ENCODE results near the gene KCNG2. TPM values are rescaled to one million over a fixed set of nuclear protein-coding genes. Genes with fewer than 3 reads are reported as not detected.
"Not testable (repeated sequence)": the region's sequence is repeated elsewhere in the genome, so short reads cannot be mapped to it uniquely, and the experiment has no call there.

The KCNG2 gene
- total and polyA plus RNA-seq, 5 experiments from 2014 or later = not detected

DNA sequence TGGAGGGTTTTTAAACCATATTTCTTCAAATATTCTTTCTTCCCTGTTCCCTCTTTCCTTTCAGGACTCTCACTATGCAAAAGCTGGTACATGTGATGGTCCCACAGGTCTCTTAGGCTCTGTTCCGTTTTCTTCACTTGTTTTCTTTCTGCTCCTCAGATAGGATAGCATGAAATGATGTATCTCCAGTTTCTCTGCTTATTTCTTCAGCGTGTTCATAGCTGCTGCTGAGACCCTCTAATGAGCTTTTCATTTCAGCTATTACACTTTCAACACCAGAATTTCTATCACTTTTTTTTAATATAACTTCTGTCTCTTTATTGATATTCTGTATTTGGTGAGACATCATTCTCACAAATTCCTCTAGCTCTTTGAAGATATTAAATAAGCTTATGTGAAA is 63.9 kb downstream of the KCNG2 start:
- Mint-ChIP-seq H3K27me3 (peaks cover 0 to 23% (median 4%) of the 10 kb centered on the region in 5 donors), H3K9me3 (peaks cover 3 to 23% (median 14%) of the 10 kb centered on the region in 9 donors), H3K4me3 (no peak overlapping the region), H3K27ac (no peak overlapping the region), H3K36me3 (peaks cover 0 to 9% (median 4%) of the 10 kb centered on the region in 3 donors), H3K4me1 (peaks cover 2 to 7% (median 3%) of the 10 kb centered on the region in 4 donors)
- POLR2A ChIA-PET = no interaction called here
- ATAC-seq (no peak), DNase-seq (no peak)

DNA sequence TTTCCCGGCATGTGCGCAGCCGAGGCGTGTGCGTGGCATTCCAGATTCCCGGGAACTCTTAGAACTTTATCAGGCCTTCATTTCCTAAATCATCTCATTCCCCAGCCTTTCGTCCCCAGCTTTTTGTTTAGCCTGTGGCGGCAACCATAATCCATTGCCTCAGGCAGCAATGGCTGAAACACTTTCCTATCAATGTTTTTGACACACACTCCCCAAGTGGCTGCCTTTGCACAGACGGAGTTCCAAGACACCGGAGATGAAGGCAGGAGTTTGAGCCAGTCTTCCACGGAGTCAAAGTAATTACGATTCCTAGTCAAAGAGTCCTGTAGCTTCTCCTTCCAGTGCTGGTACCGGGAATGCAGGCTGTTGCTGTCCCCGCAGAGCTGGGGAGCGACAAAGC is 64.8 kb downstream of the KCNG2 start:
- Mint-ChIP-seq H3K27ac (no peak overlapping the region), H3K4me1 (peaks cover 0 to under 1% (median 0%) of the 10 kb centered on the region in 4 donors), H3K27me3 (peaks cover 0 to 23% (median 4%) of the 10 kb centered on the region in 5 donors), H3K9me3 (peaks cover 3 to 23% (median 14%) of the 10 kb centered on the region in 9 donors), H3K4me3 (no peak overlapping the region), H3K36me3 (peaks cover 0 to 9% (median 4%) of the 10 kb centered on the region in 3 donors)
- POLR2A ChIA-PET = no interaction called here
- DNase-seq (no peak), ATAC-seq (no peak)

DNA sequence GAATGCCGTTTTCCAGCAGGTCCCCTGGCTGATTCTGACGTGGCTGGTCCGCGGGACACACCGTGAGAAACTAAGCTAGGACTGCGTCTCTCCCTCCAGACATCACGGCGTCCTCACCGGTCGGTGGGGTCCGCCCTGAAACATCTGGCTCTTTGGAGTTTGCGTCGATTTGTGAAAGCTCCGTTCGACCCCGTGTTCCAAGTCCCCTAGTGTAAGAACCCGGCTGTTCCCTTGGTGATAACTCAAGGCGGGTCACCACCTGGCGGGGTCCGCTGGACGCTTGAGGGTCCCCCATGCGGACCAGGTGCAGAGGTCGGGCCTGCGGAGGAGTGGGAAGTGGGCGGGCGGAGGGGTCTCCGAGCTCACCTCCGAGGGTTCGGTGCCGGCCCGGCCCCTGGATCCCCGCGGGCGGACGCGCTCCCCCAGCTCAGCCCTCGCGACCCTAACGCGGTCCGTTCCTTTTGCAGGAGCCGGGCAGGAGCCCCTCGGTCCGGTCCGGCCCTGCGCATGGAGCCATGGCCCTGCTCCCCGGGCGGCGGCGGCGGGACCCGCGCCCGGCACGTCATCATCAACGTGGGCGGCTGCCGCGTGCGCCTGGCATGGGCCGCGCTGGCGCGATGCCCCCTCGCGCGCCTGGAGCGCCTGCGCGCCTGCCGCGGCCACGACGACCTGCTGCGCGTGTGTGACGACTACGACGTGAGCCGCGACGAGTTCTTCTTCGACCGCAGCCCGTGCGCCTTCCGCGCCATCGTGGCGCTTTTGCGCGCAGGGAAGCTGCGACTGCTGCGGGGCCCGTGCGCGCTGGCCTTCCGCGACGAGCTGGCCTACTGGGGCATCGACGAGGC is 65.6 kb downstream of the KCNG2 start:
- POLR2A ChIA-PET = no interaction called here
- DNase-seq = no peak
- Mint-ChIP-seq H3K27ac (peak overlapping the region in 1 of 10 donors; percentile 24), H3K4me3 (no peak overlapping the region), H3K9me3 (peaks cover 3 to 23% (median 14%) of the 10 kb centered on the region in 9 donors), H3K36me3 (peaks cover 0 to 9% (median 4%) of the 10 kb centered on the region in 3 donors), H3K4me1 (no peaks in the 10 kb centered on the region), H3K27me3 (peaks cover 0 to 23% (median 4%) of the 10 kb centered on the region in 5 donors)
- no peak for ATAC-seq

GRCh38 chr18:79864006-79864725 is 66.4 kb downstream of the KCNG2 start:
- H3K27me3 Mint-ChIP-seq = peaks cover 0 to 23% (median 4%) of the 10 kb centered on the region in 5 donors
- DNase-seq (no peak), ATAC-seq (no peak)
- no peak overlapping the region for H3K27ac Mint-ChIP-seq
- H3K4me3 Mint-ChIP-seq = no peak overlapping the region
- H3K36me3 Mint-ChIP-seq = peaks cover 0 to 9% (median 4%) of the 10 kb centered on the region in 3 donors
- H3K9me3 Mint-ChIP-seq = peaks cover 3 to 23% (median 14%) of the 10 kb centered on the region in 9 donors
- POLR2A ChIA-PET = no interaction called here
- H3K4me1 Mint-ChIP-seq = no peaks in the 10 kb centered on the region

DNA sequence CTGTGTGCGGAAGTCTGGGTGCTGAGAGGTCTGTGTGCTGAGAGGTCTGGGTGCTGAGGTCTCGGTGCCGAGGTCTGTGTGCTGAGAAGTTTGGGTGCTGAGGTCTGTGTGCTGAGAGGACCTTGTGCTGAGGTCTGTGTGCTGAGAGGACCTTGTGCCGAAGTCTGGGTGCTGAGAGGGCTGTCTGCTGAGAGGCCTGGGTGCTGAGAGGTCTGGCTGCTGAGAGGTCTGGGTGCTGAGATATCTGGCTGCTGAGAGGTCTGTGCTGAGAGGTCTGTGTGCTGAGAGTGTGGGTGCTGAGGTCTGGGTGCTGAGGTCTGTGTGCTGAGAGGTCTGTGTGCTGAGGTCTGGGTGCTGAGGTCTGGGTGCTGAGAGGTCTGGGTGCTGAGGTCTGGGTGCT is 67.2 kb downstream of the KCNG2 start:
- not testable (repeated sequence) for H3K4me1 Mint-ChIP-seq, H3K36me3 Mint-ChIP-seq

DNA sequence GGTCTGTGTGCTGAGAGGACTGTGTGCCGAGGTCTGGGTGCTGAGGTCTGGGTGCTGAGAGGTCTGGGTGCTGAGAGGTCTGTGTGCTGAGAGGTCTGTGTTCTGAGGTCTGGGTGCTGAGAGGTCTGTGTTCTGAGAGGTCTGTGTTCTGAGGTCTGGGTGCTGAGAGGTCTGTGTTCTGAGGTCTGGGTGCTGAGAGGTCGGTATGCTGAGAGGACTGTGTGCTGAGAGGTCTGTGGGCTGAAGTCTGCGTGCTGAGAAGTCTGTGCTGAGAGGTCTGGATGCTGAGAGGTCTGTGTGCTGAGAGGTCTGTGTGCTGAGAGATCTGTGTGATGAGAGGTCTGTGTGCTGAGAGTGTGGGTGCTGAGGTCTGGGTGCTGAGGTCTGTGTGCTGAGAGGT is 68.2 kb downstream of the KCNG2 start:
- Mint-ChIP-seq H3K27me3 (peaks cover 0 to 20% (median 4%) of the 10 kb centered on the region in 5 donors), H3K9me3 (peaks cover 3 to 18% (median 10%) of the 10 kb centered on the region in 9 donors)
- DNase-seq, H3K27ac Mint-ChIP-seq, POLR2A ChIA-PET, ATAC-seq, H3K4me3 Mint-ChIP-seq, H3K4me1 Mint-ChIP-seq, H3K36me3 Mint-ChIP-seq: not testable (repeated sequence)

More for the DNA sequence above, 67.2 kb downstream of the KCNG2 start:
- H3K27ac Mint-ChIP-seq, ATAC-seq, H3K4me3 Mint-ChIP-seq, POLR2A ChIA-PET, DNase-seq: not testable (repeated sequence)
- Mint-ChIP-seq H3K27me3 (peaks cover 0 to 23% (median 4%) of the 10 kb centered on the region in 5 donors), H3K9me3 (peaks cover 3 to 23% (median 14%) of the 10 kb centered on the region in 9 donors)

DNA sequence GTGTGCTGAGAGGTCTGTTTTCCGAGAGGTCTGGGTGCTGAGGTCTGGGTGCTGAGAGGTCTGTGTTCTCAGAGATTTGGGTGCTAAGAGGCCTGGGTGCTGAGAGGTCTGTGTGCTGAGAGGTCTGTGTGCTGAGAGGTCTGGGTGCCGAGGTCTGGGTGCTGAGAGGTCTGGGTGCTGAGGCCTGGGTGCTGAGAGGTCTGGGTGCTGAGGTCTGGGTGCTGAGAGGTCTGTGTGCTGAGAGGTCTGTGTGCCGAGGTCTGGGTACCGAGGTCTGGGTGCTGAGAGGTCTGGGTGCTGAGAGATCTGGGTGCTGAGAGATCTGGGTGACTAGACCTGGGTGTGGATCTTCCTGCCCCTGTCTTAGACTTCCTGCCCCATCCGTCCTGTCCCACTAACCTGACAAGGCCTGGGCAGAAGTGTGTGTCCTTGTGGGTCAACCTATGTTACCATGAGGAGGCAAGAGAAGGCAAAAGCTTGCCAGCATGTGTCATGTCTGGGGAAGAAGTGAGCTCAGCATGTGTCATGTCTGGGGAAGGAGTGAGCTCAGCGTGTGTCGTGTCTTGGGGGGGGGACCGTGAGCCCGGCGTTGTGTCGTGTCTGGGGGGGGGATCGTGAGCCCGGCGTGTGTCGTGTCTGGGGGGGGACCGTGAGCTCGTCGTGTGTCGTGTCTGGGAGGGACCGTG is 69.3 kb downstream of the KCNG2 start:
- H3K36me3 Mint-ChIP-seq = peaks cover 0 to 3% (median 0%) of the 10 kb centered on the region in 3 donors
- no peak overlapping the region for H3K27ac Mint-ChIP-seq
- peaks cover 0 to 15% (median under 1%) of the 10 kb centered on the region in 5 donors for H3K27me3 Mint-ChIP-seq
- ATAC-seq (no peak), DNase-seq (no peak)
- H3K4me1 Mint-ChIP-seq = no peaks in the 10 kb centered on the region
- POLR2A ChIA-PET = interaction anchor here (0.6 kb wide), 1 partner anchor 188 kb away, joined by 4 read pairs; no protein-coding TSS in a partner anchor
- H3K9me3 Mint-ChIP-seq = peaks cover 0 to 8% (median 3%) of the 10 kb centered on the region in 9 donors
- H3K4me3 Mint-ChIP-seq = no peak overlapping the region

DNA sequence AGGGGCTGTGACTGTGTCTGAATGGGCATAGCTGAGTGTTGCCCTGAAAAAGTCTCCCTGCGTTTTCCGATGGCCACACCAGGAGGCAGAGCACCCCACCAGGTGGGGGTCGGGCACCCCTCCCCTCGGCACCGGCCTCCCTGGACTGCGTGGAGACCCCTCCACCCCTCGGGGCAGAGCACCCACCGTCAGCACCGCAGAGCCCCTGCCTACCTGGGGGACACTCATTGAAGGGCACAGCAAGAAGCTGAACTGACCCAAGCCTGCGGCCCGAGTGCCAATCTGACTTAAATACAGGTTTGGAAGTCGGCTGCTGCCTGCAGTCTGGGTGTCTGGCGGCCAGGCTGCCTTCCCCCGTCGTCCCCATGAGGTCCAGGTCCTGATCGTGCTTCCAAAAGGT is 69.9 kb downstream of the KCNG2 start:
- Mint-ChIP-seq H3K4me3 (no peak overlapping the region), H3K4me1 (no peaks in the 10 kb centered on the region), H3K27ac (no peak overlapping the region), H3K27me3 (peaks cover 0 to 16% (median 2%) of the 10 kb centered on the region in 5 donors), H3K9me3 (peaks cover 0 to 1% (median 0%) of the 10 kb centered on the region in 9 donors), H3K36me3 (no peaks in the 10 kb centered on the region)
- ATAC-seq = no peak
- POLR2A ChIA-PET = no interaction called here
- DNase-seq = no peak

- no peak overlapping the region for H3K4me3 Mint-ChIP-seq
- no peak for ATAC-seq
- no peaks in the 10 kb centered on the region for H3K4me1 Mint-ChIP-seq
- no peaks in the 10 kb centered on the region for H3K36me3 Mint-ChIP-seq
- POLR2A ChIA-PET = no interaction called here
- no peaks in the 10 kb centered on the region for H3K9me3 Mint-ChIP-seq
- peak overlapping the region in 1 of 10 donors; percentile 41 for H3K27ac Mint-ChIP-seq
- peaks cover 0 to 11% (median 0%) of the 10 kb centered on the region in 5 donors for H3K27me3 Mint-ChIP-seq
- DNase-seq = no peak
Measured at GRCh38 chr18:79868168-79868784, 70.5 kb downstream of the KCNG2 start.

GRCh38 chr18:79868811-79869541 is 71.2 kb downstream of the KCNG2 start:
- no peak overlapping the region for H3K4me3 Mint-ChIP-seq
- no peaks in the 10 kb centered on the region for H3K9me3 Mint-ChIP-seq
- no peaks in the 10 kb centered on the region for H3K36me3 Mint-ChIP-seq
- peak overlapping the region in 2 of 10 donors; percentile 41 to 88 for H3K27ac Mint-ChIP-seq
- POLR2A ChIA-PET = no interaction called here
- ATAC-seq (no peak), DNase-seq (no peak)
- H3K4me1 Mint-ChIP-seq = no peaks in the 10 kb centered on the region
- H3K27me3 Mint-ChIP-seq = peaks cover 0 to 11% (median 0%) of the 10 kb centered on the region in 5 donors

DNA sequence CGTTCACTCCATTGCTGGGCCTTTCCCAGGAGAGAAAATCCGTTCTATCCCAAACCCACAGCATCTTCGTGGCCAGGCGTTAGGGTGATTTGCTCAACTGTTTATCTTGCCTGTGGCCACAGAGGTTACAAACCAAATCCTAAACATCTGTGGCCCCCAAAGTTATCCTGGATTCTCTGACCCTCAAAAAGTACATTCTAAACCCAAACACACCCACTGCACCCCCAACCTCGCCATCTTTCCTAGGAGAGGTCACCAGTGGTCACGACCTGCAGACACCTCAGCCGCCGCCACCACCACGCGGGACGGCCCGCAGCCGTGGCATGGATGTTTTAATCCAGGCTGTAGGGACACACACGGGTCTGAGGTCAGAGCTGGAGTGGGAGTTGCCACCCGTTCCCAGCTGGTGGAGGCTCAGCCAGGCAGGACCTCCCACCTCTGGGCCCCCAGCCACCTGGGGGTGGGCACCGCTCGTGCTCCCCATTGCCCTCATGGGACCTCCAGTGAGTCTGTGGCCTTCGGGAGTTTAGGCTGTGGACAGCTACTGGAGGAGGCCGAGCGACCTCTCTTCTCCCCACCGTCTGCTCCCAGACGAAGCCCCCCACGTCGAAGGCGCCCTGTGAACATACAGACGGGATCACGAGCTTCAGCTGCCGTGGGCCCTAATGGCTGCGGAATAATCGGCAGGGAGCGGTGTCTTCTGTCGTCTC is 72.0 kb downstream of the KCNG2 start:
- H3K27ac Mint-ChIP-seq = no peak overlapping the region
- H3K4me3 Mint-ChIP-seq = no peak overlapping the region
- H3K36me3 Mint-ChIP-seq = no peaks in the 10 kb centered on the region
- POLR2A ChIA-PET = no interaction called here
- ATAC-seq (no peak), DNase-seq (no peak)
- H3K27me3 Mint-ChIP-seq = peaks cover 0 to 11% (median 0%) of the 10 kb centered on the region in 5 donors
- H3K4me1 Mint-ChIP-seq = no peaks in the 10 kb centered on the region
- no peaks in the 10 kb centered on the region for H3K9me3 Mint-ChIP-seq
